H9 (cell line): ENCODE results near the gene APOA4. TPM values are rescaled to one million over a fixed set of nuclear protein-coding genes. Genes with fewer than 3 reads are reported as not detected.
A peak's percentile ranks its signal among the peaks of the same experiment; 100 is the strongest.

Experiments
- DNase-seq: peaks from one replicate; pipeline ENCODE4 v3.0.0-alpha.2; 2017
- H2AFZ ChIP-seq: one replicate; pipeline ENCODE4 v1.6.1; 2013; ENCODE audit warnings: mild to moderate bottlenecking, low read length, control low read depth, moderate library complexity
- H2AK5ac ChIP-seq: 2 replicates; pipeline ENCODE4 v1.6.1; 2013; ENCODE audit warnings: low read length, control low read depth, mixed read lengths; ENCODE audit not compliant: insufficient read length
- H2BK120ac ChIP-seq: one replicate; pipeline ENCODE4 v1.6.1; 2013; ENCODE audit warnings: low read depth, mild to moderate bottlenecking, low read length, control low read depth, inconsistent platforms; ENCODE audit not compliant: poor library complexity, severe bottlenecking
- H2BK12ac ChIP-seq: 2 replicates; pipeline ENCODE4 v1.6.1; 2013; ENCODE audit warnings: low read length, control low read depth, mixed read lengths, low read depth; ENCODE audit not compliant: insufficient read length
- H2BK15ac ChIP-seq: 2 replicates; pipeline ENCODE4 v1.6.1; 2013; ENCODE audit warnings: low read depth, low read length, control low read depth
- H2BK20ac ChIP-seq: one replicate; pipeline ENCODE4 v1.6.1; 2013; ENCODE audit warnings: low read depth, mild to moderate bottlenecking, low read length, control low read depth, inconsistent platforms; ENCODE audit not compliant: poor library complexity, severe bottlenecking
- H2BK5ac ChIP-seq: 2 replicates; pipeline ENCODE4 v1.6.1; 2013; ENCODE audit warnings: low read length, control low read depth, mixed read lengths; ENCODE audit not compliant: insufficient read length
- H3K14ac ChIP-seq: 2 replicates; pipeline ENCODE4 v1.6.1; 2013; ENCODE audit warnings: low read length, control low read depth; ENCODE audit not compliant: insufficient read depth
- H3K18ac ChIP-seq: 2 replicates; pipeline ENCODE4 v1.6.1; 2013; ENCODE audit warnings: low read depth, mild to moderate bottlenecking, mixed read lengths, low read length, control low read depth; ENCODE audit not compliant: insufficient read length
- H3K23ac ChIP-seq: 2 replicates; pipeline ENCODE4 v1.6.1; 2013; ENCODE audit warnings: low read length, control low read depth, mixed read lengths, low read depth; ENCODE audit not compliant: insufficient read length
- H3K23me2 ChIP-seq: 2 replicates; pipeline ENCODE4 v1.6.1; 2013; ENCODE audit warnings: low read depth, mild to moderate bottlenecking, mixed read lengths, low read length, control low read depth; ENCODE audit not compliant: insufficient read length, poor library complexity, severe bottlenecking
- H3K27ac ChIP-seq: 2 replicates; pipeline ENCODE4 v1.5.1; 2013; ENCODE audit warnings: low read length, control low read depth, mixed read lengths, low read depth; ENCODE audit not compliant: insufficient read length
- H3K27me3 ChIP-seq: 2 replicates; pipeline ENCODE4 v1.6.1; 2013; ENCODE audit warnings: low read length, control low read depth, inconsistent platforms; ENCODE audit not compliant: insufficient read depth
- H3K4ac ChIP-seq: 2 replicates; pipeline ENCODE4 v1.6.1; 2013; ENCODE audit warnings: low read depth, mild to moderate bottlenecking, control low read depth, inconsistent platforms, low read length, moderate library complexity
- H3K4me1 ChIP-seq: 2 replicates; pipeline ENCODE4 v1.6.1; 2013; ENCODE audit warnings: low read length, control low read depth, inconsistent platforms; ENCODE audit not compliant: insufficient read depth
- H3K4me2 ChIP-seq: 2 replicates; pipeline ENCODE4 v1.6.1; 2013; ENCODE audit warnings: low read length, control low read depth, mixed read lengths; ENCODE audit not compliant: insufficient read length, insufficient read depth
- H3K56ac ChIP-seq: 2 replicates; pipeline ENCODE4 v1.6.1; 2013; ENCODE audit warnings: low read depth, mild to moderate bottlenecking, mixed read lengths, low read length, control low read depth; ENCODE audit not compliant: insufficient read length
- H3K79me1 ChIP-seq: 2 replicates; pipeline ENCODE4 v1.6.1; 2013; ENCODE audit warnings: low read depth, mild to moderate bottlenecking, moderate library complexity, low read length, control low read depth, inconsistent platforms; ENCODE audit not compliant: insufficient read depth, poor library complexity, severe bottlenecking
- H3K79me2 ChIP-seq: 2 replicates; pipeline ENCODE4 v1.6.1; 2013; ENCODE audit warnings: low read length, control low read depth, inconsistent platforms; ENCODE audit not compliant: insufficient read depth
- H3K9ac ChIP-seq: 2 replicates; pipeline ENCODE4 v1.6.1; 2013; ENCODE audit warnings: low read length, control low read depth, mixed read lengths; ENCODE audit not compliant: insufficient read length; ENCODE audit errors: extremely low read depth
- H3K9me3 ChIP-seq: one replicate; pipeline ENCODE4 v1.6.1; 2013; ENCODE audit warnings: low read depth, low read length, inconsistent platforms; ENCODE audit not compliant: control insufficient read depth
- H3T11ph ChIP-seq: one replicate; pipeline ENCODE4 v1.6.1; 2013; ENCODE audit warnings: mild to moderate bottlenecking, low read length, control low read depth, inconsistent platforms
- H4K20me1 ChIP-seq: one replicate; pipeline ENCODE4 v1.6.1; 2013; ENCODE audit not compliant: control insufficient read depth, insufficient read length, insufficient read depth
- H4K5ac ChIP-seq: 2 replicates; pipeline ENCODE4 v1.6.1; 2013; ENCODE audit warnings: low read depth, mild to moderate bottlenecking, mixed read lengths, low read length, control low read depth; ENCODE audit not compliant: insufficient read length
- H4K8ac ChIP-seq: replicated peaks from 2 replicates; pipeline ENCODE4 v1.6.1; 2013; ENCODE audit warnings: low read length, control low read depth, mixed read lengths, low read depth; ENCODE audit not compliant: insufficient read length
- H4K91ac ChIP-seq: 2 replicates; pipeline ENCODE4 v1.6.1; 2013; ENCODE audit warnings: low read depth, mild to moderate bottlenecking, moderate library complexity, mixed read lengths, low read length, control low read depth; ENCODE audit not compliant: insufficient read length
- H3K27ac Mint-ChIP-seq, 3 experiments: 2 replicates in 2 of 3; 3 replicates in 1 of 3; pipeline ENCODE4 v1.8.0; 2020 to 2021; ENCODE audit warnings: mixed read lengths in 3 of 3, mild to moderate bottlenecking in 1 of 3, moderate library complexity in 1 of 3
- H3K27me3 Mint-ChIP-seq: 2 replicates; pipeline ENCODE4 v1.8.0; 2021; ENCODE audit warnings: low read depth, mild to moderate bottlenecking, moderate library complexity, mixed read lengths
- H3K36me3 Mint-ChIP-seq, 3 experiments: 2 replicates in 2 of 3; 3 replicates in 1 of 3; pipeline ENCODE4 v1.8.0; 2020 to 2021; ENCODE audit warnings: low read depth in 3 of 3, mixed read lengths in 3 of 3; ENCODE audit not compliant: insufficient read depth in 1 of 3
- H3K4me1 Mint-ChIP-seq, 2 experiments: 2 replicates each; pipeline ENCODE4 v1.8.0; 2020; ENCODE audit warnings: mixed read lengths in 2 of 2
- H3K4me3 Mint-ChIP-seq, 2 experiments: 2 replicates in 1 of 2; 3 replicates in 1 of 2; pipeline ENCODE4 v1.8.0; 2020 to 2021; ENCODE audit warnings: mild to moderate bottlenecking in 2 of 2, mixed read lengths in 2 of 2, moderate library complexity in 1 of 2
- H3K9me3 Mint-ChIP-seq, 2 experiments: 2 replicates in 1 of 2; 3 replicates in 1 of 2; pipeline ENCODE4 v1.8.0; 2020; ENCODE audit warnings: mild to moderate bottlenecking in 2 of 2, mixed read lengths in 2 of 2, moderate library complexity in 1 of 2
- CTCF ChIP-seq: fragments of 200-600 bp; sonication (generic); conservative IDR thresholded peaks from 3 replicates; pipeline ENCODE4 v1.8.0; 2021; ENCODE audit warnings: antibody characterized with exemption, mild to moderate bottlenecking
- WGBS: extraction: QIAGEN DNeasy Blood & Tissue Kit; methylation state at CpG from one replicate; pipeline ENCODE4 v1.1.7; 2013; ENCODE audit warnings: missing lambda C conversion rate, low lambda C conversion rate, mixed read lengths; ENCODE audit not compliant: insufficient read length; ENCODE audit errors: extremely low coverage; 5-methylcytosine and 5-hydroxymethylcytosine counted together
- total RNA-seq: library from RNA; stranded (reverse); gene quantifications from 2 replicates; pipeline ENCODE4 v1.2.1, GENCODE V29; 2021

APOA4 gene
- total RNA-seq, 1 experiment from 2014 or later = not detected

DNA sequence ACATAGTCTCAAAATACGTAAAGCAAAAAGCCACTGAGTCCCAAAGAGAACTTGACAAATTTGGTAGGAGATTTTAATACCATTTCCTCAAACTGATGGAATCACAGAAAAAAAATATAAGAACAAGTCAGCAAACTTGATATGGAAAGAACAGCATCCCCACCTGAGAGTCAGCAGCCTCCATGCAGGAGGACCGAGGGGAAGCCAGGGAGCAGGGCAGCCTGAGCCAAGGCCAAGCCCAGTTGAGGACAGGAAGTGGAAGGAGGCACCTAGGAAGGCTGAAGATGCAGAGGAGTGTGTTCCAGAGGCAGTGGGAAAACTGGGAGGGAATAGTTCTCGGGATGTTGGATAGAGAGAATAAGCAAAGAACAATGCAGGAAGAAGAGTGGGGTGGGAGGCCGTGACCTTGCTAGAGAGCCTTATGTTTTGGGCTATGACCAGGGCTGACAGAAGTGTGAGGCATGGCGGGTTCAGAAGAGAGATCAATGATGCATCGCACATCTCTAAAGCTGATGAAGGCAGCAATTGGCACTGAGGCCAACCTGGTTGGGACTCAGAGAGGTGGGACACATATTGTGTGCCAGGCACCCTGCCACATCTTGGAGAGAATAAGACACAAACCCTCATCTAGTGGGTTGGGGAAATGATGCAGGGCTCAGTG lies 15.4 kb downstream of the APOA4 start:
- Histone ChIP-seq H3K23me2 (no peaks in the 10 kb centered on the region), H4K5ac (no peak overlapping the region), H3K27ac (no peak overlapping the region), H3K14ac (no peak overlapping the region), H3K4me1 (no peaks in the 10 kb centered on the region), H4K20me1 (no peaks in the 10 kb centered on the region), H4K8ac (no peak overlapping the region), H3K23ac (no peak overlapping the region), H2BK5ac (no peak overlapping the region), H3K79me2 (no peaks in the 10 kb centered on the region), H3K56ac (no peak overlapping the region), H4K91ac (no peak overlapping the region), H2BK120ac (no peak overlapping the region), H3K9ac (no peak overlapping the region), H3K79me1 (no peaks in the 10 kb centered on the region), H3K4ac (no peak overlapping the region), H3K27me3 (no peaks in the 10 kb centered on the region), H3K18ac (no peak overlapping the region), H3T11ph (no peak overlapping the region), H2AFZ (no peak overlapping the region), H2BK12ac (no peak overlapping the region), H2BK20ac (no peak overlapping the region), H3K4me2 (no peak overlapping the region), H2BK15ac (no peak overlapping the region), H3K9me3 (no peaks in the 10 kb centered on the region), H2AK5ac (no peak overlapping the region)
- Mint-ChIP-seq H3K27ac (peak overlapping the region in 1 of 3 experiments; percentile 12; a peak in 1 of 7 replicates), H3K27me3 (peaks cover 4% of the 10 kb centered on the region), H3K36me3 (no peaks in the 10 kb centered on the region), H3K9me3 (no peaks in the 10 kb centered on the region; a peak in 1 of 5 replicates), H3K4me1 (no peaks in the 10 kb centered on the region), H3K4me3 (no peak overlapping the region)
- TF ChIP-seq CTCF = no peak
- DNase-seq = no peak
- WGBS = no CpG with 5 or more reads among the region's 6 CpGs
